ENCODE measurements around the gene SULT4A1. TPM values are rescaled to one million over a fixed set of nuclear protein-coding genes. Genes with fewer than 3 reads are reported as not detected.

The SULT4A1 gene
- polyA plus RNA-seq, 2 of the 4 experiments (the other 2 are of a cell fraction): not detected

- TF ChIP-seq CBX2 (IDR thresholded peaks at IDR 0.05; ENCODE audit: borderline replicate concordance, low read depth) (no peak), JUN (IDR thresholded peaks at IDR 0.05) (no peak), E2F6 (IDR thresholded peaks at IDR 0.05; ENCODE audit: borderline replicate concordance, low read depth) (no peak), ZSCAN20 (CRISPR knock-in tag; IDR thresholded peaks at IDR 0.05) (no peak), REST (IDR thresholded peaks at IDR 0.05) (no peak)
These were observed 22.5 kb downstream of the SULT4A1 start (continued) for GRCh38 chr22:43839781-43840180.

GRCh38 chr22:43838571-43839307 is 23.6 kb downstream of the SULT4A1 start:
- no peak for DNase-seq (ENCODE audit: low read depth in 1 of 2, low spot score in 1 of 2)
- ChIA-PET CTCF (interaction anchor here (1.2 to 1.9 kb wide), 3 partner anchors 9 to 453 kb away, joined by 3 to 6 read pairs (median 3); no protein-coding TSS in a partner anchor), POLR2A (no interaction called here)
- Histone ChIP-seq H3K9me3 (no peaks in the 10 kb centered on the region), H3K4me2 (no peak overlapping the region), H3K4me3 (no peak overlapping the region), H3K27ac (no peak overlapping the region), H3K4me1 (no peaks in the 10 kb centered on the region)
- no peak for ATAC-seq
- no peak for TF ChIP-seq USF2 (IDR thresholded peaks at IDR 0.05)
- TF ChIP-seq EHF (CRISPR knock-in tag; IDR thresholded peaks at IDR 0.05): no peak
- TF ChIP-seq BHLHE40 (IDR thresholded peaks at IDR 0.05; ENCODE audit: low read depth, low read length): no peak
- no peak for TF ChIP-seq FOSB (CRISPR knock-in tag; IDR thresholded peaks at IDR 0.05)
- TF ChIP-seq GATA3 (IDR thresholded peaks at IDR 0.05; ENCODE audit: borderline replicate concordance): no peak
- TF ChIP-seq ZNF302 (CRISPR knock-in tag; IDR thresholded peaks at IDR 0.05): no peak
- TF ChIP-seq SMC3 (IDR thresholded peaks at IDR 0.05): no peak
- no peak for TF ChIP-seq HEYL (CRISPR knock-in tag; IDR thresholded peaks at IDR 0.05)
- no peak for TF ChIP-seq REST (IDR thresholded peaks at IDR 0.05)
- TF ChIP-seq KDM1A (IDR thresholded peaks at IDR 0.05; ENCODE audit: low read depth): no peak
- no peak for TF ChIP-seq POLR2AphosphoS2 (conservative IDR thresholded peaks at IDR 0.05; ENCODE audit: low read length)
- no peak for TF ChIP-seq HMGXB4 (CRISPR knock-in tag; IDR thresholded peaks at IDR 0.05; ENCODE audit: borderline replicate concordance)
- no peak for TF ChIP-seq MYC (IDR thresholded peaks at IDR 0.05; ENCODE audit: borderline replicate concordance, low read length)
- no peak for FAIRE-seq
- 82% methylated on average over 20 of the region's 25 CpGs for WGBS (ENCODE audit: missing lambda C conversion rate)

Data from A549 (cell line).